Measurements from ENCODE around the gene AUNIP. TPM values are rescaled to one million over a fixed set of nuclear protein-coding genes. Genes with fewer than 3 reads are reported as not detected.

AUNIP gene
- polyA plus RNA-seq, 3 donors: 0.19 to 0.44 (median 0.44) TPM

GRCh38 chr1:25880518-25880917 lies 21.3 kb upstream of the AUNIP start:
- H3K4me1 ChIP-seq (ENCODE audit: control insufficient read depth in 1 of 2, insufficient read depth in 2 of 2, low read length in 2 of 2): peaks cover 9 to 12% of the 10 kb centered on the region in 2 donors
- no peak overlapping the region for H3K4me2 ChIP-seq (replicated peaks; ENCODE audit: extremely low read depth, low read length, poor library complexity, severe bottlenecking)
- H3K4me3 Mint-ChIP-seq: no peak overlapping the region
- no peaks in the 10 kb centered on the region for H3K9me3 ChIP-seq (replicated peaks in 1 of 2; ENCODE audit: control insufficient read depth in 1 of 2, insufficient read depth in 1 of 2, low read length in 2 of 2)
- H3K36me3 Mint-ChIP-seq: no peaks in the 10 kb centered on the region
- no peaks in the 10 kb centered on the region for H3K79me2 ChIP-seq (ENCODE audit: insufficient read depth, low read length)
- H3K9me3 Mint-ChIP-seq: peaks cover 0 to 2% (median 0%) of the 10 kb centered on the region in 7 donors
- no peak overlapping the region for H2AFZ ChIP-seq (ENCODE audit: insufficient read depth, low read depth, low read length, poor library complexity, severe bottlenecking)
- no peak overlapping the region for H3K9ac ChIP-seq (ENCODE audit: insufficient read depth, low read length, poor library complexity, severe bottlenecking)
- no peaks in the 10 kb centered on the region for H4K20me1 ChIP-seq (ENCODE audit: insufficient read depth, low read length)
- intact Hi-C loops (cut with micrococcal nuclease): no loop called here
- no peak overlapping the region for H3K4me3 ChIP-seq (replicated peaks in 1 of 3; ENCODE audit: low read depth in 2 of 3, low read length in 3 of 3)
- no peak for DNase-seq
- peak overlapping the region in 1 of 7 donors; percentile 10 for H3K27ac Mint-ChIP-seq
- peaks cover 2 to 8% (median 5%) of the 10 kb centered on the region in 3 donors for H3K27me3 Mint-ChIP-seq (ENCODE audit: low read depth in 3 of 3)
- H3K36me3 ChIP-seq (replicated peaks in 1 of 2; ENCODE audit: control insufficient read depth in 1 of 2, insufficient read depth in 2 of 2, low read length in 2 of 2): no peaks in the 10 kb centered on the region
- H3K4me1 Mint-ChIP-seq: peaks cover 10% of the 10 kb centered on the region
- H3K27me3 ChIP-seq (ENCODE audit: control insufficient read depth in 2 of 2, insufficient read depth in 2 of 2, low read length in 2 of 2): no peaks in the 10 kb centered on the region
- 96% methylated on average over 5 of the region's 5 CpGs for WGBS (ENCODE audit: insufficient coverage)
- no peak for TF ChIP-seq CTCF (IDR thresholded peaks at IDR 0.05)
- no peak overlapping the region for H3K27ac ChIP-seq (ENCODE audit: low read depth in 1 of 2, low read length in 2 of 2)

- Mint-ChIP-seq H3K27me3 (ENCODE audit: low read depth in 3 of 3) (peaks cover 2 to 8% (median 5%) of the 10 kb centered on the region in 3 donors), H3K27ac (no peak overlapping the region), H3K4me3 (no peak overlapping the region), H3K9me3 (peaks cover 0 to 2% (median 0%) of the 10 kb centered on the region in 7 donors), H3K4me1 (peaks cover 14% of the 10 kb centered on the region), H3K36me3 (no peaks in the 10 kb centered on the region)
- H3K79me2 ChIP-seq (ENCODE audit: insufficient read depth, low read length): peaks cover 3% of the 10 kb centered on the region
- WGBS (ENCODE audit: insufficient coverage): 86% methylated on average over 2 of the region's 2 CpGs
- peaks cover 13 to 18% of the 10 kb centered on the region in 2 donors for H3K4me1 ChIP-seq (ENCODE audit: control insufficient read depth in 1 of 2, insufficient read depth in 2 of 2, low read length in 2 of 2)
- no peak overlapping the region for H2AFZ ChIP-seq (ENCODE audit: insufficient read depth, low read depth, low read length, poor library complexity, severe bottlenecking)
- no peaks in the 10 kb centered on the region for H3K36me3 ChIP-seq (replicated peaks in 1 of 2; ENCODE audit: control insufficient read depth in 1 of 2, insufficient read depth in 2 of 2, low read length in 2 of 2)
- H3K9ac ChIP-seq (ENCODE audit: insufficient read depth, low read length, poor library complexity, severe bottlenecking): no peak overlapping the region
- H3K9me3 ChIP-seq (replicated peaks in 1 of 2; ENCODE audit: control insufficient read depth in 1 of 2, insufficient read depth in 1 of 2, low read length in 2 of 2): no peaks in the 10 kb centered on the region
- H3K4me2 ChIP-seq (replicated peaks; ENCODE audit: extremely low read depth, low read length, poor library complexity, severe bottlenecking): no peak overlapping the region
- DNase-seq: no peak
- H3K4me3 ChIP-seq (replicated peaks in 1 of 3; ENCODE audit: low read depth in 2 of 3, low read length in 3 of 3): no peak overlapping the region
- no peaks in the 10 kb centered on the region for H3K27me3 ChIP-seq (ENCODE audit: control insufficient read depth in 2 of 2, insufficient read depth in 2 of 2, low read length in 2 of 2)
- TF ChIP-seq CTCF (IDR thresholded peaks at IDR 0.05): no peak
- H4K20me1 ChIP-seq (ENCODE audit: insufficient read depth, low read length): no peaks in the 10 kb centered on the region
- H3K27ac ChIP-seq (ENCODE audit: low read depth in 1 of 2, low read length in 2 of 2): no peak overlapping the region
- intact Hi-C loops (cut with micrococcal nuclease): no loop called here
Measured at GRCh38 chr1:25879675-25880074, 20.4 kb upstream of the AUNIP start.
